Femur (tissue), 1 donor: ENCODE measurements around the gene PDE3B.
"Not testable (repeated sequence)": the region's sequence is repeated elsewhere in the genome, so short reads cannot be mapped to it uniquely, and the experiment has no call there.

ENCODE experiments used
- DNase-seq: peaks from one replicate; pipeline ENCODE4 v3.0.0-alpha.2; 2017

The PDE3B gene

GRCh38 chr11:14819596-14819995 lies 176.0 kb downstream of the PDE3B start:
- no peak for DNase-seq

GRCh38 chr11:14821031-14821430 lies 177.4 kb downstream of the PDE3B start:
- no peak for DNase-seq

GRCh38 chr11:14826600-14826999 lies 183.0 kb downstream of the PDE3B start:
- no peak for DNase-seq

GRCh38 chr11:14835496-14836492 lies 192.2 kb downstream of the PDE3B start:
- DNase-seq: no peak

- no peak for DNase-seq
These were observed 198.4 kb downstream of the PDE3B start for GRCh38 chr11:14842002-14842401.

GRCh38 chr11:14852571-14853177 lies 209.1 kb downstream of the PDE3B start:
- DNase-seq: no peak

- DNase-seq: no peak
These were observed 210.5 kb downstream of the PDE3B start for GRCh38 chr11:14854057-14854456.

GRCh38 chr11:14855890-14856289 lies 212.3 kb downstream of the PDE3B start:
- no peak for DNase-seq

GRCh38 chr11:14857621-14858020 lies 214.0 kb downstream of the PDE3B start:
- DNase-seq: no peak

GRCh38 chr11:14858404-14858803 lies 214.8 kb downstream of the PDE3B start:
- DNase-seq: no peak

- no peak for DNase-seq
These were observed 216.9 kb downstream of the PDE3B start for GRCh38 chr11:14860511-14860910.

GRCh38 chr11:14861680-14862079 lies 218.1 kb downstream of the PDE3B start:
- no peak for DNase-seq

- not testable (repeated sequence) for DNase-seq
These were observed 220.2 kb downstream of the PDE3B start for GRCh38 chr11:14863775-14864174.

- DNase-seq: no peak
These were observed 228.4 kb downstream of the PDE3B start for GRCh38 chr11:14872032-14872431.

- DNase-seq: no peak
These were observed 230.0 kb downstream of the PDE3B start for GRCh38 chr11:14873632-14874031.

GRCh38 chr11:14875163-14875562 lies 231.6 kb downstream of the PDE3B start:
- no peak for DNase-seq

- no peak for DNase-seq
These were observed 238.1 kb downstream of the PDE3B start for GRCh38 chr11:14881576-14882193.

GRCh38 chr11:14882196-14882595 lies 238.6 kb downstream of the PDE3B start:
- DNase-seq: no peak

- not testable (repeated sequence) for DNase-seq
These were observed 240.1 kb downstream of the PDE3B start for GRCh38 chr11:14883683-14884082.

- no peak for DNase-seq
These were observed 241.2 kb downstream of the PDE3B start for GRCh38 chr11:14884667-14885273.

GRCh38 chr11:14886513-14886912 lies 242.9 kb downstream of the PDE3B start:
- no peak for DNase-seq

- DNase-seq: peak; percentile 93
These were observed 247.8 kb downstream of the PDE3B start for GRCh38 chr11:14891143-14892035.
